GM12878 (cell line): ENCODE results near the gene TIE1. TPM values are rescaled to one million over a fixed set of nuclear protein-coding genes. Genes with fewer than 3 reads are reported as not detected.

Experiments used
- ATAC-seq: fragments of 200-7000 bp; cut with Tn5 transposase; 3 replicates; pipeline ENCODE4 v1.9.1; 2020; ENCODE audit warnings: mild to moderate bottlenecking, moderate library complexity
- BruUV-seq: library from RNA; stranded (reverse); fragments of 400-500 nt; replicated peaks from 2 replicates; lab custom pipeline; 2021; lab: Mats Ljungman, UMichigan
- CTCF ChIA-PET: fragments of 300-600 bp; sonication (Branson Sonifier 250); formaldehyde crosslinking; extraction: SDS; loops from one replicate; lab custom pipeline; 2021; ENCODE audit warnings: inconsistent platforms; lab: Yijun Ruan, JAX
- POLR2A ChIA-PET: fragments of 350-600 bp; formaldehyde crosslinking; extraction: SDS; loops from one replicate; lab custom pipeline; 2021; ENCODE audit warnings: inconsistent platforms; lab: Charles Lee
- RAD21 ChIA-PET: fragments of 300-600 bp; sonication (Branson Sonifier 250); formaldehyde crosslinking; loops from one replicate; lab custom pipeline; 2023; ENCODE audit warnings: antibody characterized with exemption; ENCODE audit not compliant: unreplicated experiment; lab: Charles Lee
- SMC1A ChIA-PET: fragments of 300-600 bp; sonication (Branson Sonifier 250); formaldehyde crosslinking; loops from one replicate; lab custom pipeline; 2023; ENCODE audit not compliant: unreplicated experiment, uncharacterized antibody; lab: Charles Lee
- DNase-seq: peaks from one replicate; pipeline ENCODE4 v3.0.0-alpha.2; 2011; ENCODE audit warnings: low read depth, low spot score
- FAIRE-seq: peaks from 3 replicates; lab custom pipeline; 2011; peaks lifted over from hg19 to GRCh38; lab: Jason Lieb, UNC
- H2AFZ ChIP-seq: 2 replicates; pipeline ENCODE4 v1.6.0; 2011; ENCODE audit warnings: low read depth, low read length, control low read depth; ENCODE audit not compliant: control insufficient read depth
- H3K27ac ChIP-seq: 2 replicates; pipeline ENCODE4 v1.5.1; 2011; ENCODE audit warnings: control low read depth; ENCODE audit not compliant: control insufficient read depth, insufficient read depth
- H3K27me3 ChIP-seq, 2 experiments: replicated peaks in 1 of 2; 2 replicates each; pipeline versions ENCODE4 v1.6.0 to v1.6.1; 2011; ENCODE audit warnings: low read length in 1 of 2; ENCODE audit not compliant: control insufficient read depth in 2 of 2, insufficient read depth in 2 of 2
- H3K36me3 ChIP-seq, 2 experiments: 2 replicates each; pipeline ENCODE4 v1.5.1; 2011; ENCODE audit warnings: low read length in 1 of 2; ENCODE audit not compliant: control insufficient read depth in 2 of 2, insufficient read depth in 2 of 2
- H3K4me1 ChIP-seq: 2 replicates; pipeline ENCODE4 v1.6.1; 2011; ENCODE audit warnings: mild to moderate bottlenecking, low read length, moderate library complexity, mixed read lengths; ENCODE audit not compliant: control insufficient read depth, insufficient read depth
- H3K4me2 ChIP-seq: 2 replicates; pipeline ENCODE4 v1.6.0; 2011; ENCODE audit warnings: control low read depth; ENCODE audit not compliant: control insufficient read depth, insufficient read depth
- H3K4me3 ChIP-seq: fragments of 200-600 bp; sonication (generic); 2 replicates; pipeline ENCODE4 v1.5.1; 2016
- H3K79me2 ChIP-seq: 2 replicates; pipeline ENCODE4 v1.6.0; 2011; ENCODE audit warnings: low read length; ENCODE audit not compliant: control insufficient read depth, insufficient read depth
- H3K9ac ChIP-seq: 2 replicates; pipeline ENCODE4 v1.8.0; 2011; ENCODE audit warnings: low read length, control low read depth, mixed read lengths; ENCODE audit not compliant: control insufficient read depth, insufficient read depth
- H3K9me3 ChIP-seq: replicated peaks from 3 replicates; pipeline ENCODE4 v1.5.1; 2011; ENCODE audit warnings: mild to moderate bottlenecking, low read length; ENCODE audit not compliant: control insufficient read depth, insufficient read depth
- H4K20me1 ChIP-seq: 2 replicates; pipeline ENCODE4 v1.6.0; 2011; ENCODE audit not compliant: control insufficient read depth, insufficient read depth
- ATF7 ChIP-seq: fragments of 450-650 bp; IDR thresholded peaks from 2 replicates; pipeline ENCODE4 v1.6.1; 2016; ENCODE audit warnings: low read depth, mild to moderate bottlenecking
- CEBPB ChIP-seq, 2 experiments: fragments of 150-350 bp in 1 of 2; IDR thresholded peaks; 2 replicates each; pipeline ENCODE4 v1.6.1; 2012 to 2014; ENCODE audit warnings: low read depth in 2 of 2, low read length in 2 of 2, borderline replicate concordance in 1 of 2, inconsistent platforms in 1 of 2
- JUNB ChIP-seq: IDR thresholded peaks from 2 replicates; pipeline ENCODE4 v1.6.1; 2016; ENCODE audit warnings: antibody characterized with exemption, mild to moderate bottlenecking
- MTA2 ChIP-seq: fragments of 450-650 bp; IDR thresholded peaks from 2 replicates; pipeline ENCODE4 v1.6.1; 2016; ENCODE audit warnings: low read depth, mild to moderate bottlenecking, moderate library complexity
- MYC ChIP-seq: IDR thresholded peaks from 2 replicates; pipeline ENCODE4 v1.6.1; 2011; ENCODE audit warnings: mild to moderate bottlenecking, low read length, moderate library complexity, inconsistent platforms; ENCODE audit not compliant: insufficient read depth, insufficient replicate concordance, insufficient read length, severe bottlenecking
- NFYA ChIP-seq: IDR thresholded peaks from 2 replicates; pipeline ENCODE4 v1.6.1; 2011; ENCODE audit warnings: low read depth, mild to moderate bottlenecking, low read length, improper control_type of control experiment, borderline replicate concordance
- PAX5 ChIP-seq: IDR thresholded peaks from 2 replicates; pipeline ENCODE4 v1.6.1; 2011; ENCODE audit warnings: low read depth, low read length, borderline replicate concordance
- POLR2A ChIP-seq: IDR thresholded peaks from 2 replicates; pipeline ENCODE4 v1.6.1; 2011; ENCODE audit warnings: low read depth, mild to moderate bottlenecking, low read length
- SIX5 ChIP-seq: IDR thresholded peaks from 2 replicates; pipeline ENCODE4 v1.6.1; 2011; ENCODE audit warnings: mild to moderate bottlenecking, low read depth, low read length, moderate library complexity; ENCODE audit not compliant: severe bottlenecking
- SMARCA5 ChIP-seq: fragments of 450-650 bp; IDR thresholded peaks from 2 replicates; pipeline ENCODE4 v1.6.1; 2017; ENCODE audit warnings: mild to moderate bottlenecking
- SP1 ChIP-seq: IDR thresholded peaks from one replicate; pipeline ENCODE4 v1.6.1; 2011; ENCODE audit warnings: low read depth, low read length
- SREBF2 ChIP-seq: IDR thresholded peaks from 2 replicates; pipeline ENCODE4 v1.6.1; 2012; ENCODE audit warnings: mild to moderate bottlenecking, low read length
- STAT3 ChIP-seq: IDR thresholded peaks from 2 replicates; pipeline ENCODE4 v1.6.1; 2011; ENCODE audit warnings: low read depth, low read length, improper control_type of control experiment
- ZBED1 ChIP-seq: IDR thresholded peaks from 2 replicates; pipeline ENCODE4 v1.6.1; 2016; ENCODE audit warnings: borderline replicate concordance
- ZNF384 ChIP-seq: IDR thresholded peaks from 2 replicates; pipeline ENCODE4 v1.6.1; 2012; ENCODE audit warnings: low read depth, mild to moderate bottlenecking, low read length, improper control_type of control experiment, borderline replicate concordance
- WGBS: methylation state at CpG from one replicate; pipeline ENCODE4 v1.1.6; 2016; ENCODE audit warnings: low lambda C conversion rate; ENCODE audit not compliant: insufficient replicate concordance, insufficient coverage; ENCODE audit errors: missing lambda C conversion rate; 5-methylcytosine and 5-hydroxymethylcytosine counted together
- in situ Hi-C: fragments of 300-500 bp; cut with MboI; formaldehyde crosslinking; loops from 9 replicates; pipeline ENCODE4 v1.14.3; 2018; ENCODE audit warnings: mixed read lengths
- intact Hi-C: fragments of 100-400 bp; cut with micrococcal nuclease; formaldehyde crosslinking; loops from one replicate; pipeline ENCODE4 v1.14.2; 2022; ENCODE audit not compliant: unreplicated experiment
- polyA plus RNA-seq, 11 experiments: library from polyadenylated mRNA; depleted of rRNA in 4 of 11; unstranded in 6 of 11; stranded (reverse) in 5 of 11; fragments of >200 nt; fragmentation: Nextera tagmentation in 4 of 11; fragmentation: Illumina TruSeq in 1 of 11; extraction: Ambion mirVana in 4 of 11; extraction: Trizol in 1 of 11; gene quantifications; 1 replicate in 1 of 11; 2 replicates in 10 of 11; pipeline versions ENCODE4 v1.2.1 to v1.2.3, GENCODE V29; 2011 to 2016; ENCODE audit warnings: inconsistent platforms in 2 of 11, missing spikeins in 2 of 11, low read depth in 1 of 11
- total RNA-seq, 4 experiments: library from RNA; depleted of rRNA in 3 of 4; stranded (reverse); fragments of >200 nt in 3 of 4; fragmentation: Illumina TruSeq in 1 of 4; extraction: Trizol in 1 of 4; gene quantifications; 2 replicates each; pipeline versions ENCODE4 v1.2.1 to v1.2.3, GENCODE V29; 2013 to 2021
- TF ChIP-seq, protein P1 (sequence below): fragments of 450-650 bp; IDR thresholded peaks from 2 replicates; pipeline ENCODE4 v1.6.1; 2016; ENCODE audit warnings: mild to moderate bottlenecking

Gene TIE1
- total and polyA plus RNA-seq, 10 of the 15 experiments (the other 5 are each of a cell fraction or from before 2014, with no cell fraction given) = 0.26 to 3.9 (median 1.3) TPM

- peaks cover 5 to 13% of the 10 kb centered on the region in 2 experiments for H3K36me3 ChIP-seq
- peaks cover 34% of the 10 kb centered on the region for H3K79me2 ChIP-seq
- H3K9ac ChIP-seq = no peak overlapping the region
- intact Hi-C loops = no loop called here
- BruUV-seq = no TSS peak
- H4K20me1 ChIP-seq = no peaks in the 10 kb centered on the region
- 95% methylated on average over 4 of the region's 4 CpGs for WGBS
- FAIRE-seq (no peak), DNase-seq (no peak)
- H3K9me3 ChIP-seq = no peaks in the 10 kb centered on the region
- ChIA-PET RAD21 (interaction anchor here (2.6 to 3.2 kb wide), 2 partner anchors 118 to 130 kb away, joined by 23 to 49 read pairs; no protein-coding TSS in a partner anchor), SMC1A (interaction anchor here (0.6 to 4.5 kb wide), 10 partner anchors 9 to 136 kb away, joined by 3 to 26 read pairs (median 4); no protein-coding TSS in a partner anchor), CTCF (interaction anchor here (0.9 to 3.1 kb wide), 6 partner anchors 13 to 578 kb away, joined by 3 to 44 read pairs (median 6); no protein-coding TSS in a partner anchor), POLR2A (interaction anchor here (3.0 kb wide), 1 partner anchor 10 kb away, joined by 25 read pairs; the partner anchor contains the start of gene ELOVL1)
- no peaks in the 10 kb centered on the region for H3K27me3 ChIP-seq
- H3K27ac ChIP-seq = no peak overlapping the region
- TF ChIP-seq MYC = no peak
- TF ChIP-seq SP1 = no peak
- no peak for TF ChIP-seq MTA2
- no peak for TF ChIP-seq POLR2A
- TF ChIP-seq, all 136 proteins: peak for 0
- Histone ChIP-seq H3K4me2 (no peak overlapping the region), H3K4me3 (no peak overlapping the region), H2AFZ (no peak overlapping the region), H3K4me1 (peaks cover 10% of the 10 kb centered on the region)
- no peak for ATAC-seq
- in situ Hi-C loops = no loop called here
Measured at GRCh38 chr1:43357251-43357650, 56.5 kb downstream of the TIE1 start.

DNA sequence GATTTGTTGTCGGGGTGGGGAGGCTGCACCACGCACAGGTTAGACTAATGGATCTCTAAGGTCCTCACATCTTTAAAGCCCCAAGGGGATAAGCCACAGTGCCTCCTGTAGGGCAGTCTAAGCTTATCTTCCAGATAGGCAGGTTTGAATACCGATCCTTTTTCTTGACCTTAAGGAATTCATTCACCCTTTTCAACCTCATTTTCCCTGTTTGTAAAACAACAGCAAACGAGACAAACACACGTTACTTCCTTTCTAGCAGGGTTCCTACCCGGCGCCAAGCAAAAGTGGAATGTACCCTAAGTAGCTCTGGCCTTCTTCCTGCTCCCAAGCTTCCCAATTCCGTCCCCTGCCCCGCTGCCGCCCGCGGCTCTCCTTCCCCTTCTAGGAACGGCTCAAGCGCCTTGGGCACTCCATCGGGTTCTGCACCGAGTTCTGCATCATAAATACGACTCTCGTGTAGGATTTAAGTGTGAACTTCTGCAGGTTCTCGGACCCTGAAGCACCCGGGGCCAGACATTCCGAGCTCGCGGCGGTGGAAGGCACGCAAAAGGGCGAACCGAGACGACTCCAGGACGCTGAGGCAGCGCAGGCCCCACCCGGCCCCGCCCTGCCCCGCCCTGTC, 57.5 kb downstream of the TIE1 start:
- CTCF ChIA-PET = interaction anchor here (0.8 to 3.1 kb wide), 14 partner anchors 9 to 577 kb away, joined by 3 to 44 read pairs (median 4); partner anchors contain the start of genes ELOVL1, HYI, MED8 and SZT2
- H3K27me3 ChIP-seq = no peaks in the 10 kb centered on the region
- TF ChIP-seq NFYA (no peak), CEBPB (IDR thresholded peaks at IDR 0.05; ENCODE audit: borderline replicate concordance in 1 of 2, low read depth in 2 of 2, low read length in 2 of 2) (no peak), PAX5 (no peak), SIX5 (no peak), JUNB (no peak), SMARCA5 (no peak), ATF7 (no peak), STAT3 (no peak), ZBED1 (no peak), SREBF2 (no peak), ZNF384 (no peak)
- TF ChIP-seq, protein P1, sequence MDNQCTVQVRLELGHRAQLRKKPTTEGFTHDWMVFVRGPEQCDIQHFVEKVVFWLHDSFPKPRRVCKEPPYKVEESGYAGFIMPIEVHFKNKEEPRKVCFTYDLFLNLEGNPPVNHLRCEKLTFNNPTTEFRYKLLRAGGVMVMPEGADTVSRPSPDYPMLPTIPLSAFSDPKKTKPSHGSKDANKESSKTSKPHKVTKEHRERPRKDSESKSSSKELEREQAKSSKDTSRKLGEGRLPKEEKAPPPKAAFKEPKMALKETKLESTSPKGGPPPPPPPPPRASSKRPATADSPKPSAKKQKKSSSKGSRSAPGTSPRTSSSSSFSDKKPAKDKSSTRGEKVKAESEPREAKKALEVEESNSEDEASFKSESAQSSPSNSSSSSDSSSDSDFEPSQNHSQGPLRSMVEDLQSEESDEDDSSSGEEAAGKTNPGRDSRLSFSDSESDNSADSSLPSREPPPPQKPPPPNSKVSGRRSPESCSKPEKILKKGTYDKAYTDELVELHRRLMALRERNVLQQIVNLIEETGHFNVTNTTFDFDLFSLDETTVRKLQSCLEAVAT = no peak

More for the DNA sequence above, 57.5 kb downstream of the TIE1 start:
- H3K4me2 ChIP-seq = peak overlapping the region; percentile 96
- FAIRE-seq (peak; percentile 59), DNase-seq (peak; percentile 16), ATAC-seq (peak; percentile 62)
- H3K9ac ChIP-seq = peak overlapping the region; percentile 95
- peaks cover 10% of the 10 kb centered on the region for H3K4me1 ChIP-seq
- no peaks in the 10 kb centered on the region for H4K20me1 ChIP-seq
- peak overlapping the region; percentile 92 for H2AFZ ChIP-seq
- in situ Hi-C loops (no loop called here), intact Hi-C loops (loop anchor here (2.0 kb wide), 1 partner anchor 119 kb away; no protein-coding TSS in a partner anchor)
- peaks cover 34% of the 10 kb centered on the region for H3K79me2 ChIP-seq
- ChIA-PET POLR2A (interaction anchor here (0.8 to 3.0 kb wide), 9 partner anchors 9 to 292 kb away, joined by 3 to 25 read pairs (median 5); partner anchors contain the start of genes ELOVL1, KDM4A, MED8 and SZT2), RAD21 (interaction anchor here (0.7 to 3.2 kb wide), 16 partner anchors 10 to 445 kb away, joined by 3 to 49 read pairs (median 6); partner anchors contain the start of gene ELOVL1), SMC1A (interaction anchor here (0.6 to 4.5 kb wide), 15 partner anchors 10 to 134 kb away, joined by 3 to 26 read pairs (median 4); partner anchors contain the start of genes ELOVL1, MED8 and SZT2)
- WGBS = 1% methylated on average over 33 of the region's 33 CpGs
- peak overlapping the region; percentile 87 for H3K27ac ChIP-seq
- H3K9me3 ChIP-seq = no peaks in the 10 kb centered on the region
- BruUV-seq = TSS peak; percentile 69
- H3K4me3 ChIP-seq = peak overlapping the region; percentile 92
- peaks cover 8 to 13% of the 10 kb centered on the region in 2 experiments for H3K36me3 ChIP-seq
